WTC11 (cell line): ENCODE measurements around the gene SCAF8.

Experiments used
- ARID4B ChIP-seq: sonication (generic); formaldehyde crosslinking; IDR thresholded peaks from 2 replicates; pipeline ENCODE4 v1.8.0; 2023; ENCODE audit warnings: missing genetic modification reagents, mild to moderate bottlenecking, borderline replicate concordance
- CTCF ChIP-seq: fragments of 200-600 bp; IDR thresholded peaks from 2 replicates; pipeline ENCODE4 v1.8.0; 2022; ENCODE audit warnings: antibody characterized with exemption
- EMX1 ChIP-seq: fragments of 250-450 bp; sonication (Bioruptor Pico); IDR thresholded peaks from 2 replicates; pipeline ENCODE4 v1.8.0; 2021; ENCODE audit warnings: mild to moderate bottlenecking
- FOXJ3 ChIP-seq: sonication (generic); formaldehyde crosslinking; IDR thresholded peaks from 2 replicates; pipeline ENCODE4 v1.9.0; 2021; ENCODE audit warnings: missing genetic modification reagents, mild to moderate bottlenecking, borderline replicate concordance
- GABPB1 ChIP-seq: sonication (generic); formaldehyde crosslinking; IDR thresholded peaks from 2 replicates; pipeline ENCODE4 v1.8.1; 2023; ENCODE audit warnings: mild to moderate bottlenecking, missing genetic modification reagents
- HMGA2 ChIP-seq: fragments of 250-450 bp; sonication (Bioruptor Pico); IDR thresholded peaks from 2 replicates; pipeline ENCODE4 v1.4.0; 2021; ENCODE audit warnings: mild to moderate bottlenecking, moderate library complexity
- TEAD4 ChIP-seq: sonication (generic); formaldehyde crosslinking; IDR thresholded peaks from 2 replicates; pipeline ENCODE4 v1.8.0; 2022; ENCODE audit warnings: mild to moderate bottlenecking, missing genetic modification reagents
- ZNF121 ChIP-seq: sonication (generic); formaldehyde crosslinking; IDR thresholded peaks from 2 replicates; pipeline ENCODE4 v1.8.0; 2023; ENCODE audit warnings: missing genetic modification reagents

- TF ChIP-seq FOXJ3 (CRISPR knock-in tag) = no peak
- TF ChIP-seq CTCF = no peak
- no peak for TF ChIP-seq ZNF121 (CRISPR knock-in tag)
- TF ChIP-seq EMX1 (CRISPR knock-in tag) = no peak
- TF ChIP-seq HMGA2 (CRISPR knock-in tag) = no peak
- TF ChIP-seq ARID4B (CRISPR knock-in tag) = no peak
- TF ChIP-seq TEAD4 = no peak
- TF ChIP-seq GABPB1 (CRISPR knock-in tag) = no peak
Measured at GRCh38 chr6:154865291-154865690, 132.1 kb downstream of the SCAF8 start.
